Immature natural killer cell (primary cell): ENCODE data around the gene TCP11X1. TPM values are rescaled to one million over a fixed set of nuclear protein-coding genes. Genes with fewer than 3 reads are reported as not detected.
"Not testable (repeated sequence)": the region's sequence is repeated elsewhere in the genome, so short reads cannot be mapped to it uniquely, and the experiment has no call there.

Source experiments
- DNase-seq, 3 donors: peaks; one replicate each; pipeline ENCODE4 v3.0.0; 2022; ENCODE audit warnings: mixed read lengths in 1 of 3
- H3K27ac Mint-ChIP-seq, 6 donors: one replicate each; pipeline ENCODE4 v1.8.0; 2020; ENCODE audit warnings: mixed read lengths in 6 of 6, mild to moderate bottlenecking in 5 of 6, inconsistent platforms in 4 of 6, moderate library complexity in 3 of 6
- H3K27me3 Mint-ChIP-seq, 3 donors: one replicate each; pipeline ENCODE4 v1.8.0; 2020 to 2021; ENCODE audit warnings: low read depth in 3 of 3, mild to moderate bottlenecking in 3 of 3, mixed read lengths in 3 of 3, moderate library complexity in 3 of 3, inconsistent platforms in 1 of 3
- H3K36me3 Mint-ChIP-seq, 3 donors: one replicate each; pipeline ENCODE4 v1.8.0; 2020; ENCODE audit warnings: mixed read lengths in 3 of 3, inconsistent platforms in 2 of 3, mild to moderate bottlenecking in 2 of 3
- H3K4me1 Mint-ChIP-seq, 2 donors: one replicate each; pipeline ENCODE4 v1.8.0; 2020; ENCODE audit warnings: inconsistent platforms in 2 of 2, mild to moderate bottlenecking in 2 of 2, mixed read lengths in 2 of 2, moderate library complexity in 1 of 2
- H3K4me3 Mint-ChIP-seq, 5 donors: one replicate each; pipeline ENCODE4 v1.8.0; 2020; ENCODE audit warnings: mild to moderate bottlenecking in 5 of 5, mixed read lengths in 5 of 5, inconsistent platforms in 3 of 5, moderate library complexity in 3 of 5
- H3K9me3 Mint-ChIP-seq, 6 donors: one replicate each; pipeline ENCODE4 v1.8.0; 2020; ENCODE audit warnings: mild to moderate bottlenecking in 6 of 6, mixed read lengths in 6 of 6, inconsistent platforms in 4 of 6, moderate library complexity in 3 of 6
- polyA plus RNA-seq, 3 donors: library from polyadenylated mRNA; unstranded; fragments of 300-500 nt; fragmentation: Illumina TruSeq; gene quantifications; one replicate each; pipeline ENCODE4 v1.2.3, GENCODE V29; 2021

TCP11X1 gene
- polyA plus RNA-seq = not detected

- H3K4me1 Mint-ChIP-seq, H3K4me3 Mint-ChIP-seq, H3K27me3 Mint-ChIP-seq, H3K36me3 Mint-ChIP-seq, H3K27ac Mint-ChIP-seq, DNase-seq, H3K9me3 Mint-ChIP-seq: not testable (repeated sequence)
These were observed at the start of gene TCP11X1 for GRCh38 chrX:102214986-102215385. TSS of gene TCP11X1 (plus strand) at chrX:102215301.

GRCh38 chrX:102185967-102186720, 29.0 kb upstream of the TCP11X1 start:
- peaks cover 0 to 6% (median under 1%) of the 10 kb centered on the region in 6 donors for H3K9me3 Mint-ChIP-seq
- H3K4me3 Mint-ChIP-seq = no peak overlapping the region
- no peaks in the 10 kb centered on the region for H3K36me3 Mint-ChIP-seq
- no peaks in the 10 kb centered on the region for H3K4me1 Mint-ChIP-seq
- DNase-seq = no peak
- peaks cover 0 to 2% (median 2%) of the 10 kb centered on the region in 3 donors for H3K27me3 Mint-ChIP-seq
- H3K27ac Mint-ChIP-seq = no peak overlapping the region

- H3K4me3 Mint-ChIP-seq, DNase-seq, H3K27ac Mint-ChIP-seq, H3K9me3 Mint-ChIP-seq, H3K4me1 Mint-ChIP-seq, H3K36me3 Mint-ChIP-seq, H3K27me3 Mint-ChIP-seq: not testable (repeated sequence)
These were observed 7.2 kb upstream of the TCP11X1 start for GRCh38 chrX:102207940-102208339.

GRCh38 chrX:102216497-102216896, 1.4 kb downstream of the TCP11X1 start:
- H3K4me3 Mint-ChIP-seq, H3K36me3 Mint-ChIP-seq, DNase-seq, H3K9me3 Mint-ChIP-seq, H3K27me3 Mint-ChIP-seq, H3K4me1 Mint-ChIP-seq, H3K27ac Mint-ChIP-seq: not testable (repeated sequence)

- not testable (repeated sequence) for H3K27ac Mint-ChIP-seq, H3K9me3 Mint-ChIP-seq, DNase-seq, H3K4me3 Mint-ChIP-seq, H3K36me3 Mint-ChIP-seq, H3K4me1 Mint-ChIP-seq, H3K27me3 Mint-ChIP-seq
These were observed 20.6 kb downstream of the TCP11X1 start for GRCh38 chrX:102235678-102236077.

GRCh38 chrX:102240265-102240664, 25.2 kb downstream of the TCP11X1 start:
- DNase-seq, H3K4me3 Mint-ChIP-seq, H3K36me3 Mint-ChIP-seq, H3K9me3 Mint-ChIP-seq, H3K4me1 Mint-ChIP-seq, H3K27me3 Mint-ChIP-seq, H3K27ac Mint-ChIP-seq: not testable (repeated sequence)

- DNase-seq, H3K27ac Mint-ChIP-seq, H3K4me1 Mint-ChIP-seq, H3K9me3 Mint-ChIP-seq, H3K4me3 Mint-ChIP-seq, H3K36me3 Mint-ChIP-seq, H3K27me3 Mint-ChIP-seq: not testable (repeated sequence)
These were observed 31.8 kb downstream of the TCP11X1 start, which contains the start of gene NXF2 for GRCh38 chrX:102246893-102247292. TSS of gene NXF2 (plus strand) at chrX:102247167. CDS start at chrX:102307079, 59,912 bp downstream.

DNA sequence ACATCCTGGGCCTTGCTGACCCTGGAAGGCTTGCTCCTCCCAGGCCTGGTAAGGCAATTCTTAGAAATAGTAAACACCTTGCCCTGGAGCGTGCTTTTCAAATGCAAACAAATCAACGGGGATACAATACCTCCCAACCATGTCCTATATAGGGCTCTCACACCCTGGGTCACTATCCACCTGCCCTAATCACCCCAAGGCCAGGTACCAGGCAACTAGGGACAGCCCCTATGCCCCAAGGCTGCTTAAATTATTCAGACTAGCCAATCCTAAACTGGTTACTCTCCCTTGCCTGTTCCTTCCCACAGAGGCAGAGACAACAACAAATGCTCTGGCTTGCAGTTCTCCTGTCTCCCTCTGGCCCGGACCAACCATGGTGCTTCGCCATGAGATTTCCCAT, 57.1 kb downstream of the TCP11X1 start:
- not testable (repeated sequence) for H3K4me3 Mint-ChIP-seq, H3K27me3 Mint-ChIP-seq, H3K4me1 Mint-ChIP-seq, H3K27ac Mint-ChIP-seq, H3K36me3 Mint-ChIP-seq, DNase-seq, H3K9me3 Mint-ChIP-seq

Other genes with a start within 250 kb of the TCP11X1 start
- not detected for gene TCEAL2, start 89.6 kb upstream of the TCP11X1 start, polyA plus RNA-seq
- not detected for gene TCEAL6, start 72.8 kb upstream of the TCP11X1 start, polyA plus RNA-seq
- 1 to 10 TPM; 1.9 to 5.3 (median 4.2) TPM for gene BEX5, start 59.3 kb upstream of the TCP11X1 start, polyA plus RNA-seq
- gene NXF2, start 31.9 kb downstream of the TCP11X1 start, polyA plus RNA-seq = not detected
- gene NXF2B, start 224.7 kb downstream of the TCP11X1 start, polyA plus RNA-seq = not detected